ENCODE results near the gene RGMA. TPM values are rescaled to one million over a fixed set of nuclear protein-coding genes. Genes with fewer than 3 reads are reported as not detected.

RGMA gene
- total and polyA plus RNA-seq, 2 donors (not counting 1 experiment from before 2014, with no cell fraction given): 0.27 to 1.5 TPM

GRCh38 chr15:93068581-93069199 lies 20.3 kb downstream of the RGMA start:
- no peak for DNase-seq (ENCODE audit: low read depth in 2 of 2)
- no peaks in the 10 kb centered on the region for H3K4me1 ChIP-seq (ENCODE audit: control insufficient read depth, extremely low read depth, insufficient read depth, low read length)
- H3K36me3 ChIP-seq (ENCODE audit: control insufficient read depth, insufficient read depth, low read length): no peaks in the 10 kb centered on the region
- no peaks in the 10 kb centered on the region for H3K79me2 ChIP-seq (ENCODE audit: control insufficient read depth, insufficient read depth, low read length)
- H3K9me3 ChIP-seq (ENCODE audit: control insufficient read depth, insufficient read depth, low read depth, low read length): no peaks in the 10 kb centered on the region
- no peak overlapping the region for H3K27ac ChIP-seq (ENCODE audit: insufficient read depth, low read length)
- H4K20me1 ChIP-seq (ENCODE audit: control insufficient read depth, extremely low read depth, insufficient read depth, low read length): no peaks in the 10 kb centered on the region
- no peak overlapping the region for H3K9ac ChIP-seq (ENCODE audit: insufficient read depth, low read length)
- no peak overlapping the region for H3K4me3 ChIP-seq (replicated peaks in 1 of 4; ENCODE audit: control extremely low read depth in 1 of 4, insufficient read depth in 1 of 4, low read depth in 3 of 4, low read length in 4 of 4)
- TF ChIP-seq EZH2 (IDR thresholded peaks at IDR 0.05; ENCODE audit: low read length, missing control alignments) (no peak), CTCF (conservative IDR thresholded peaks at IDR 0.05 in 1 of 2, IDR thresholded peaks at IDR 0.05 in 1 of 2; ENCODE audit: low read depth in 1 of 2, low read length in 2 of 2) (no peak)
- peaks cover 7% of the 10 kb centered on the region for H3K27me3 ChIP-seq (ENCODE audit: control insufficient read depth, insufficient read depth, low read length)
- no peak overlapping the region for H3K4me2 ChIP-seq (ENCODE audit: extremely low read depth, insufficient read depth, low read length)
- H2AFZ ChIP-seq (ENCODE audit: low read length): no peak overlapping the region

GRCh38 chr15:93067649-93068085 lies 21.3 kb downstream of the RGMA start:
- Histone ChIP-seq H3K27me3 (ENCODE audit: control insufficient read depth, insufficient read depth, low read length) (peaks cover 2% of the 10 kb centered on the region), H3K9ac (ENCODE audit: insufficient read depth, low read length) (no peak overlapping the region), H3K79me2 (ENCODE audit: control insufficient read depth, insufficient read depth, low read length) (no peaks in the 10 kb centered on the region), H3K27ac (ENCODE audit: insufficient read depth, low read length) (no peak overlapping the region), H4K20me1 (ENCODE audit: control insufficient read depth, extremely low read depth, insufficient read depth, low read length) (no peaks in the 10 kb centered on the region), H3K9me3 (ENCODE audit: control insufficient read depth, insufficient read depth, low read depth, low read length) (no peaks in the 10 kb centered on the region), H3K4me2 (ENCODE audit: extremely low read depth, insufficient read depth, low read length) (no peak overlapping the region), H3K4me3 (replicated peaks in 1 of 4; ENCODE audit: control extremely low read depth in 1 of 4, insufficient read depth in 1 of 4, low read depth in 3 of 4, low read length in 4 of 4) (no peak overlapping the region), H3K36me3 (ENCODE audit: control insufficient read depth, insufficient read depth, low read length) (no peaks in the 10 kb centered on the region), H2AFZ (ENCODE audit: low read length) (no peak overlapping the region), H3K4me1 (ENCODE audit: control insufficient read depth, extremely low read depth, insufficient read depth, low read length) (no peaks in the 10 kb centered on the region)
- no peak for DNase-seq (ENCODE audit: low read depth in 2 of 2)
- TF ChIP-seq CTCF (conservative IDR thresholded peaks at IDR 0.05 in 1 of 2, IDR thresholded peaks at IDR 0.05 in 1 of 2; ENCODE audit: low read depth in 1 of 2, low read length in 2 of 2) (no peak), EZH2 (IDR thresholded peaks at IDR 0.05; ENCODE audit: low read length, missing control alignments) (no peak)

GRCh38 chr15:93066834-93067648 lies 22.0 kb downstream of the RGMA start:
- Histone ChIP-seq H3K27me3 (ENCODE audit: control insufficient read depth, insufficient read depth, low read length) (peaks cover 2% of the 10 kb centered on the region), H3K36me3 (ENCODE audit: control insufficient read depth, insufficient read depth, low read length) (no peaks in the 10 kb centered on the region), H2AFZ (ENCODE audit: low read length) (no peak overlapping the region), H3K27ac (ENCODE audit: insufficient read depth, low read length) (no peak overlapping the region), H3K4me2 (ENCODE audit: extremely low read depth, insufficient read depth, low read length) (no peak overlapping the region), H3K4me3 (replicated peaks in 1 of 4; ENCODE audit: control extremely low read depth in 1 of 4, insufficient read depth in 1 of 4, low read depth in 3 of 4, low read length in 4 of 4) (no peak overlapping the region), H4K20me1 (ENCODE audit: control insufficient read depth, extremely low read depth, insufficient read depth, low read length) (no peaks in the 10 kb centered on the region), H3K9me3 (ENCODE audit: control insufficient read depth, insufficient read depth, low read depth, low read length) (no peaks in the 10 kb centered on the region), H3K4me1 (ENCODE audit: control insufficient read depth, extremely low read depth, insufficient read depth, low read length) (no peaks in the 10 kb centered on the region), H3K79me2 (ENCODE audit: control insufficient read depth, insufficient read depth, low read length) (no peaks in the 10 kb centered on the region), H3K9ac (ENCODE audit: insufficient read depth, low read length) (no peak overlapping the region)
- TF ChIP-seq EZH2 (IDR thresholded peaks at IDR 0.05; ENCODE audit: low read length, missing control alignments) (no peak), CTCF (conservative IDR thresholded peaks at IDR 0.05 in 1 of 2, IDR thresholded peaks at IDR 0.05 in 1 of 2; ENCODE audit: low read depth in 1 of 2, low read length in 2 of 2) (no peak)
- DNase-seq (ENCODE audit: low read depth in 2 of 2): no peak
